LoVo (cell line): ENCODE measurements around the gene RPS14.
"Not testable (repeated sequence)": the region's sequence is repeated elsewhere in the genome, so short reads cannot be mapped to it uniquely, and the experiment has no call there.

Experiments
- DNase-seq: peaks from one replicate; pipeline ENCODE4 v3.0.0-alpha.2; 2016; ENCODE audit warnings: low spot score

The RPS14 gene

DNA sequence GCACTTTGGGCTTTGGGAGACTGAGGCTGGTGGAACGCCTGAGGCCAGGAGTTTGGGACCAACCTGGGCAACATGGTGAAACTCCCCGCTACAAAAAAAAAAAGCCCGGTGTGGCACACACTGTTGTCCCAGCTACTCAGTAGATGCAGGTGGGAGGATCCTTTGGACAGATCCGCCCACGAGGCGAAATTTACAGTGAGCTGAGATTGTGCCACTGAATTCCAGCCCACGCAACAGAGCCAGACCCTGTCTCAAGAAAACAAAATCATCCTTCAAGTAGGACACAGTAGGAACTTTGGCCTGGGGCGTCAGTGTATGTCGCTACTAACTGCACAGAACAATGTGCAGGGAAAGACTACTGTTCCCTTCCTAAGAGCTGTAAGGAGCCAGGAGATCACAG is 4.8 kb downstream of the RPS14 start:
- DNase-seq = no peak

DNA sequence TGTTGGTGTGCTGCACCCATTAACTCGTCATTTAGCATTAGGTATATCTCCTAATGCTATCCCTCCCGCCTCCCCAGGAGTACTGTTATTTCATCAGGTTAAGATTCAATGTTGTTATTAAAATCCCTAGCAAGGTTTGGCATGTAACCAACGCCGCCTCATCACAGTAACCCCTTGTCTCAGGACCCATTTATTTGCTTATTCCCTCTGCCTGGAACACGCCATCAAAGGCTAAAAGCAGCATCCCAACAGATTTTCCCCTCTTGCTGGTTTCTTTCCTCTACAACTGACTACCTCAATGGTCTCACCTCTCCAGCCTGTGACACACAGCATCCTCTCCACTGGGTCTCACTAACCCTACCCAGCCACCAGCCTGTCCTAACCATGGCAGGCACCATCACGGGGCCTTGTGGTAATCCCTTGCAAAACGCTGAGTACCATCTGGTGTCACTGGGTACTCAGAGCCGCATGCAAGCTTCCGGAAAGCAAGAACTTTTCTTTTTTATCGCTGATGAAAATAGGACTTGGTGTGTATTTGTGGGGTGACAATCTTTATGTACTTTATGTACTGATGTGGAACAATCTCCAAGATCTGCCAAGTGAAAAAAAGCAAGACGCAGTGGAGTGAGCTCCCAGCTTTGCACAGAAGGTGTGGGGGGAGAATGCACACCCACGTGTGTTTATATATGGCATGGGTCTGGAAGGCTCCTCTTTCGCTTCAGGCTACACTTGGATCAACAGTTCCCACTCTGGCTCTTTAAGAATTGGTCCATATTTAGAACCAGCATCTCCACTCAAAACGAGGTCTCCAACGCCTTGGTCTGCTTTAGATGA is 6.1 kb downstream of the RPS14 start:
- peak; percentile 10 for DNase-seq

DNA sequence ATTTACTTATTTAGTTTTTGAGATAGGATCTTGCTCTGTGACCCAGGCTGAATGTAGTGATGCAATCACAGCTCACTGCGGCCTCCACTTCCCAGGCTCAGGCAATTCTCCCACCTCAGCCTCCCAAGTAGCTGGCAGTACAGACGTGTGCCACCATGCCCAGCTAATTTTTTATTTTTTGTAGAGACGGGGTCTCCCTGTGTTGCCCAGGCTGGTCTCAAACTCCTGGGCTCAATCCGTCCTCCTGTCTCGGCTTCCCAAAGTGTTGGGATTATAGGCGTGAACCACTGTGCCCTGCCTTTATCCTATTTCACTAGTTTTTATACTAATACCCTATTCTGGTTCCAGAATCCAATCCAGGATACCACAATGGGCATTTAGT is 6.8 kb downstream of the RPS14 start:
- DNase-seq = no peak

DNA sequence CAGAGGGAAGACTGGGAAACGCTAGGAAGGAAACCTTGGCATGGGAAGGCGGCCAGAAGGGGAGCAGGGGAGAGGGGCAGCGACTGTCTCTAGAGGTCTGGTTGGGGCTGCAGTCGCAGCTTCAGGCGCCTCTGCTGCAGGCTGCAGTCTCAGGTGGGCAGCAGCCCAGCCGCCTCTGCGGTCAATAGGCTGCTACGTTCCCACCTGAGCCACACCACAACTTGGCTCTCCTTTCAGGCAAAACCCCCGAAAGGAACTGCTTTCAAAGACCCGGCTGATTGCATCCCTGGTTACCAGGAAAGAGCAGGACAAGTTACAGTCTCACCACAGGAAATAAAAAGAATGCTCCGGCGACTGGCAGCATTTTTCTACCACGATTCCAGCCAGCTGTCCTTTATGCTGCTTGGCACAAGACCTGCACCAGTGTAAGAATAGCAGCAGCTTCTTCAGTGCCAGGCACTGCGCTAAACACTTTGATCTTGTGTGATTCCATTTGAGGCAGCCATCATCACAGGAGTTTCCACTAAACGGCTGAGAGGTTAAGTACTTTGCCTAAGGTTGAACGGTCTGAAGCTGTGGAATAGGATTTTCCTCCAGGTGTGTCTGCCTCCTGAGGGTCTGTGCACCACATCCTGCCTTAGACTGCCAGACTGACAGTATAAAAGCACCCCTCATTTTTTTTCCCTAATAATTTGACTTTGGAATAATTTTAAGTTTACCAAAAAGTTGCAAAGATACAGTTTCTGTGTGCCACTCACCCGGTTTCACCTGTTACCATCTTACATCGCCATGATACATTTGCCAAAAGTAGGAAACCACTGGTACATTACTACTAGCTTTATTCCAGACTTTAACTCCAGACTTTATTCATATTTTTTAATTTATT is 7.5 kb downstream of the RPS14 start:
- no peak for DNase-seq

DNA sequence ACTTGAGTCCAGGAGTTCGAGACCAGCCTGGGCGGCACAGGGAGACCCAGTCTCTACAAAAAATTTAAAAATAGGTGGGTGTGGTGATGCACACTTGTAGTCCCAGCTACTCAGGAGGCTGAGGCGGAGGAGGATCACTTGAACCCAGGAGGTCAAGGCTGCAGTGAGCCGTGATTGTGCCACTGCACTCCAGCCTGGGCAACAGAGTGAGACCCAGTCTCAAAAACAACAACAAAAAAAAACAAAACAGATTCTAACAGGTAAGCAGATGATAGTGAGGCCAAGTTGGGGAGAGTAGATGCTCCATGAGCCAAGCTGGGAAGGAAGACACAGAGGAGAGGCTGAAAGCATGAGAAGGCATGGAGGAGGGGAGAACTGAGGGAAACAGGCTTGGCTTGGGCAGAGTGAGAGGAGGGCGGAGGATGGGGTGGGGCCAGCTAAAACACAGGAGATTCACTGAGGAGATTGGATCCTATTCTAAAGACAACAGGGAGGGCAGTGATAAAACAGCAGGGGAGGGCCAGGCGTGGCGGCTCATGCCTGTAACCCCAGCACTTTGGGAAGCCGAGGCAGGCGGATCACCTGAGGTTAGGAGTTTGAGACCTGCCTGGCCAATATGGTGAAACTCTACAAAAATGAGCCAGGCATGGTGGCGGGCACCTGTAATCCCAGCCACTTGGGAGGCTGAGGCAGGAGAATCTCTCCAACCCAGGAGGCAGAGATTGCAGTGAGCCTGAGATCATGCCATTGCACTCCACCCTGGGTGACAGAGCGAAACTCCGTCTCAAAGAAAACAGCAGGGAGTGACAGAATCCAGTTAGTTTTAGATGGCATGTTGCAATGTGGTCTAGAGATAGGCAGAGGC is 8.4 kb downstream of the RPS14 start:
- DNase-seq = no peak

DNA sequence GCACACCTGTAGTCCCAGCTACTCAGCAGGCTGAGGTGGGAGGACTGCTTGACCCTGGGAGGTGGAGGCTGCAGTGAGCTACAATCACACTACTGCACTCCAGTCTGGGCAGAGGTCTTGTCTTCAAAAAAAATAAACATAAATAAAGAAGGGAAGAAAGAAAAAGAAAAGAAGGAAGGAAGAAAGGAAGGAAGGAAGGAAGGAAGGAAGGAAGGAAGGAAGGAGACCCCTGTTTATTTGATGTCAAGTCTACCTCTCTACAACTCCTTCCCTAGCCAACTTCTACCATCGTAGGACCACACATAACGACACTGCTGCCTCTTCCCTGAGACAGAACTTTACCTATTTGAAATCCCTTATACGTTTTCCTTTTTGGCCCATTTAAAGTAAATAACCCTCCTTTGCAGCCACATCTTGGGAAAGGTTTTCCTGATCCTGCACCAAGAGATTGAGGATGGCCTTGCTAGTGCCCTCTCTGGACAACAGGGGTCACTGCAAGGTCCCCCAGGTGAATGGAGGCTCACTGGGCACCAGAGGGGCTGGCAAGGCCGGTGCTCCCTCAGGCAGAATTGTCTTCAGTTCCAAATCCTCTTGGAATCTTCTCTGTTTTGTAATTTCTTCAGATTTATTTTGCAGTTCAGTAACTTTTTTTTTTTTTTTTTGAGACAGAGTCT is 10.5 kb downstream of the RPS14 start:
- peak; percentile 18 for DNase-seq

DNA sequence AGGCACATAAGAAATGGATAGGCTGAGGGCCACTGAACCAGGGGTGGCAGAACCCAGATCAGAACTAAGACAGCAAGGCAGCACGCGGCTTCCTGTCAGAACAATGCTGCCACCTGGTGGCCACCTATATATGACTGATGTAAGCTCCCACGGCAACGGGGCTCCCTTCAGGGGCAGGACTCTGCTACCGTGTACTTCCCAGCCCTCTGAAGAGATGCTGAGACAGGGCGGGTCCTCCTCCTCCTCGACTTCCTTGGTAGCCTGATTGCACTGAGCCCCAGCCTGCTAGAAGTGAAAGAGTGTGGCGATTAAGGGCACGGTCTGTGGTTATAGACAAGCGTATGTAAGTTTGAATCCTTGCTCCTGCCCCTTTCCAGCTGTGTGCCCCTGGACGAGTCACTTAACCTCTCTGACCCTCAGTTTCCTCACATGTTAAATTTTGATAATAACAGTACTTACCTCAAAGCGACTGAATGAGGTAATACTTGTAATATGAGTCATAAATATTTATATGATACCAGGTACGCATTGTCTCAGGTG is 13.3 kb downstream of the RPS14 start:
- peak; percentile 93 for DNase-seq

- no peak for DNase-seq
These were observed 15.1 kb downstream of the RPS14 start for GRCh38 chr5:150434464-150434863.

GRCh38 chr5:150431574-150431973 is 18.0 kb downstream of the RPS14 start:
- no peak for DNase-seq

GRCh38 chr5:150431048-150431447 is 18.5 kb downstream of the RPS14 start:
- no peak for DNase-seq

- no peak for DNase-seq
These were observed 20.1 kb downstream of the RPS14 start for GRCh38 chr5:150429410-150429873.

DNA sequence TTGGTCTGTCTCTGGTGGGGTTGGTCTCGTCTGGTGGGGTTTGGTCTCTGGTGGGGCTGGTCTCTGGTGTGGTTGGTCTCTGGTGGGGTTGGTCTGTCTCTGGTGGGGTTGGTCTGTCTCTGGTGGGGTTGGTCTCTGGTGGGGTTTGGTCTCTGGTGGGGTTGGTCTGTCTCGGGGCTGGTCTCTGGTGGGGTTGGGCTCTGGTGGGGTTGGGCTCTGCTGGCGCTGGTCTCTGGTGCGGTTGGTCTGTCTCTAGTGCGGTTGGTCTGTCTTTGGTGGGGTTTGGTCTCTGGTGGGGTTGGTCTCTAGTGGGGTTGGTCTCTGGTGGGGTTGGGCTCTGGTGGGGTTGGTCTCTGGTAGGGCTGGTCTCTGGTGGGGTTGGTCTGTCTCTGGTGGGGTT is 20.6 kb downstream of the RPS14 start:
- no peak for DNase-seq

DNA sequence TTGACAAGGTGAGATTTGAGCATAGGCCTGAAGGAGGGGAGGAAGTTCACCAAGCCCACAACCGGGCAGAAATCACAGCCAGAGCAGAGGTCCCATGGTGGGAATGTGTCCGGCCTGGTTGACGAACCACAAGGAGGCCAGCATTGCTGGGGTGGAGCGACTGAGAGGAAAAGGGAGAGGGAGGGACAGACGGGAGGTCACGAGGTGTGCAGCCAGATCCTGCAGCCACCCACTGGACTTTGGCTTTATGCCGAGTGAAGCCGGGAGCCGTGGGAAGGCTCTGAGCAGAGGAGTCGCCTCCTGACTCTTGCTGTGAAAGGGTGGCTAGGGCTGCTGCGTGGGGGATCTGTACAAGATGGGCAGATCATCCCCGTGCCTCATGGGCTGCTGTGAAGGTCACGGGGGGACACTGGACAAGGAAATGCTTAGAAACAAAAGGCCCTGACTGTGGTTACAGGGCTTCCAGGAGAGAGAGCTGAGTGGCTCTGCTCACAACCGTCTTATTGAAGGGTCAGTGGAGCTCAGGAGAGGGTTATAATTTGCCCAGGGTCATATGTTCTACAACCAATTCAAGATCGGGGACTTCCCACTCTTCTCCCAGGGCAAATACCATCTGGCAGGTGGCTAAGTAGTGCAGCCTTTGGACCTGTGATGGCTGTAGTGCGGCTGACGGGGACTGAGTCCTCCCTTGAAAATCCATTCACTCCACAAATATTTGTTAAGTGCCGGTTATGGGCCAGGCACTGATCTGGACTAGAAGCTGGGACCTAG is 21.2 kb downstream of the RPS14 start:
- no peak for DNase-seq

DNA sequence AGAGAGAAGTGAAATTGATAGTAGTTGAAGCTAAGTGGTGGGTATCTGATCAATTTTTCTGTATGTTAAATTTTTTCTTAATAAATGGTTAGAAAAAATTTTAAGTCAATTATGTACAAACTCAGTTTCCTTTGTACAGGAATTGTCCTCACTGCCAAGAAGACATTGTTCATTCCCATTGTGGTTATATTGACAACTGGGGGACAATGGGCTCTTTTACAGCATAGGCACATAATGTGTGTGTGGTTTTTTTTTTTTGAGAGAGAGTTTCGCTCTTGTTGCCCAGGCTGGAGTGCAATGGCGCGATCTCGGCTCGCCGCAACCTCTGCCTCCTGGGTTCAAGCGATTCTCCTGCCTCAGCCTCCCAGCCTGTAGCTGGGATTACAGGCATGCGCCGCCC is 23.4 kb downstream of the RPS14 start:
- not testable (repeated sequence) for DNase-seq

GRCh38 chr5:150422758-150423157 is 26.8 kb downstream of the RPS14 start:
- no peak for DNase-seq

- DNase-seq = no peak
These were observed 27.5 kb downstream of the RPS14 start for GRCh38 chr5:150422075-150422474.

DNA sequence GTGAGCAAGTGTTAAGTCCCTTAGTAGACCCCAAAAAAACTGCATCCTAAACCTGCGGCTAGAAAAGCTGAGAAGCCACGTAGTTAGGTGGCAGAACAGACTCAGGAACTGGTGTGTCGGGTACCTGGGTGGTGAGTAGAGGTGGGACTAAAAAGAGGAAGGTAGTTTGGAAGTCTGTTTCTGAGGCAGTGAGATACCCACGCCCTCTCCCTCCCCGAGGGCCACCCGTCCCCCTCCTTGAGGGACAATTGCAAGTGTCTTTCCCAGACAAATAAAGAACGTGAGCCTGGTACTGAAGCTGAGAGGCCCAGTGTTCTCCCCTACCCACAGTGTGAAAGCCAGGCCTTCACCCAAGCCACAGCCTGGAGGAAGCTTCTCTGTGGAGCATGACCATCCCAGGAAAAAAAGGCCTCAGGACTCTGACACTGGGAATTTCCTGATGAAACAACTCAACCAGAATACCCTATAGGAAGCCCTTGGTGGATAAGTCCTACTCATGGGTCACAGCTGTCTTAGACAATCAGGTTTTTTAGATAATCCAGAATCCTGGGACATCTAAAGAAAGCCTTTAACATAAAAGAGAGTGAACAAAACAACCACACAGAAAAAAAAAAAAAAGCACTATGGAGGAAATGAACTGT is 29.8 kb downstream of the RPS14 start:
- no peak for DNase-seq

DNA sequence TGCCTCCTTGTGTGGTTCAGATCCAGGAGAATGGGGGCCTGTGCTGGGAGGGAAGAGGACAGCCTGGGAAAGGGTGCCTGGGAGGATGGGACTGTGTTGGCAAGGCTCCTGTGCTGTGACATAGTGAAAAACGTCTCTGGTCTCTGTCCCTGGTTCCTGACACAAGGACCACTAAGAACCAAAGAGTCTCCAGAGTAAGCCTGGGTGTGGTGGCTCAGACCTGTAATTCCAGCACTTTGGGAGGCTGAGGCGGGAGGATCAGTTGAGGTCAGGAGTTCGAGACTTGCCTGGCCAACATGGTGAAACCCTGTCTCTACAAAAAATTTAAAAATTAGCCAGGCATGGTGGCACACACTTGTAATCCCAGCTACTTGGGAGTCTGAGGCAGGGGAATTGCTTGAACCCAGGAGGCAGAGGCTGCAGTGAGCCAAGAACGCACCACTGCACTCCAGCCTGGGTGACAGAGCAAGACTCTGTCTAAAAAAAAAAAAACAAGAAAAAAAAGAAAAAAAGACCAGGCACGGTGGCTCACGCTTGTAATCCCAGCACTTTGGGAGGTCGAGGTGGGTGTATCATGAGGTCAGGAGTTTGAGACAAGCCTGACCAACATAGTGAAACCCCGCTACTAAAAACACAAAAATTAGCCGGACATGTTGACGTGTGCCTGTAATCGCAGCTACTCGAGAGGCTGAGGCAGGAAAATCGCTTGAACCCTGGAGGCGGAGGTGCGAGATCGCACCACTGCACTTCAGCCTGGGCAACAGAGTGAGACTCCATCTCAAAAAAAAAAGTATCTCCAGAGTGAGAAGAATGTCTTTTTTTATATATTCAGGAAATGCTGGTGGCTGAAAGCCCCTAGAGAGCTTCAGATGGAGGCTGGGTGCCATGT is 35.4 kb downstream of the RPS14 start:
- not testable (repeated sequence) for DNase-seq
